Measurements from ENCODE around the gene TCFL5.

TCFL5 gene

DNA sequence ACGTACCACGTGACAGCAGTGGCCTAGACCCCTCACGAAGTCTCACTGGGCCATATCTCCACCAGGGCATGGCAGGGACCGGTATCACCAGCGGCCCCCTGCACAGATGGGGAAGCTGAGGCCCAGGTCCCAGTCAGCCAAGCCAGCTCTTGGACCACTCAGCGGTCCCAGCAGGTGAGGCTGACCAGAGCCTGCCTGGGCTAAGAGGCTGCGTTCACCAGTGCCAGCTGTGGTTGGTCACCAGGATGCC lies 67.9 kb downstream of the TCFL5 start:
- TF ChIP-seq, protein P1, sequence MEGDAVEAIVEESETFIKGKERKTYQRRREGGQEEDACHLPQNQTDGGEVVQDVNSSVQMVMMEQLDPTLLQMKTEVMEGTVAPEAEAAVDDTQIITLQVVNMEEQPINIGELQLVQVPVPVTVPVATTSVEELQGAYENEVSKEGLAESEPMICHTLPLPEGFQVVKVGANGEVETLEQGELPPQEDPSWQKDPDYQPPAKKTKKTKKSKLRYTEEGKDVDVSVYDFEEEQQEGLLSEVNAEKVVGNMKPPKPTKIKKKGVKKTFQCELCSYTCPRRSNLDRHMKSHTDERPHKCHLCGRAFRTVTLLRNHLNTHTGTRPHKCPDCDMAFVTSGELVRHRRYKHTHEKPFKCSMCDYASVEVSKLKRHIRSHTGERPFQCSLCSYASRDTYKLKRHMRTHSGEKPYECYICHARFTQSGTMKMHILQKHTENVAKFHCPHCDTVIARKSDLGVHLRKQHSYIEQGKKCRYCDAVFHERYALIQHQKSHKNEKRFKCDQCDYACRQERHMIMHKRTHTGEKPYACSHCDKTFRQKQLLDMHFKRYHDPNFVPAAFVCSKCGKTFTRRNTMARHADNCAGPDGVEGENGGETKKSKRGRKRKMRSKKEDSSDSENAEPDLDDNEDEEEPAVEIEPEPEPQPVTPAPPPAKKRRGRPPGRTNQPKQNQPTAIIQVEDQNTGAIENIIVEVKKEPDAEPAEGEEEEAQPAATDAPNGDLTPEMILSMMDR (IDR thresholded peaks at IDR 0.05; ENCODE audit: low read depth, low read length) = no peak
- no peak for DNase-seq (ENCODE audit: extremely low read depth, low read depth)

- TF ChIP-seq, protein P1 (IDR thresholded peaks at IDR 0.05; ENCODE audit: low read depth, low read length) = no peak; the same call in 1 of the 2 replicates
- DNase-seq (ENCODE audit: extremely low read depth, low read depth) = no peak
Observed at GRCh38 chr20:62792940-62793756, 68.5 kb downstream of the TCFL5 start.

- TF ChIP-seq, protein P1 (IDR thresholded peaks at IDR 0.05; ENCODE audit: low read depth, low read length) = no peak
- no peak for DNase-seq (ENCODE audit: extremely low read depth, low read depth)
Observed at GRCh38 chr20:62792182-62792939, 69.3 kb downstream of the TCFL5 start.

DNA sequence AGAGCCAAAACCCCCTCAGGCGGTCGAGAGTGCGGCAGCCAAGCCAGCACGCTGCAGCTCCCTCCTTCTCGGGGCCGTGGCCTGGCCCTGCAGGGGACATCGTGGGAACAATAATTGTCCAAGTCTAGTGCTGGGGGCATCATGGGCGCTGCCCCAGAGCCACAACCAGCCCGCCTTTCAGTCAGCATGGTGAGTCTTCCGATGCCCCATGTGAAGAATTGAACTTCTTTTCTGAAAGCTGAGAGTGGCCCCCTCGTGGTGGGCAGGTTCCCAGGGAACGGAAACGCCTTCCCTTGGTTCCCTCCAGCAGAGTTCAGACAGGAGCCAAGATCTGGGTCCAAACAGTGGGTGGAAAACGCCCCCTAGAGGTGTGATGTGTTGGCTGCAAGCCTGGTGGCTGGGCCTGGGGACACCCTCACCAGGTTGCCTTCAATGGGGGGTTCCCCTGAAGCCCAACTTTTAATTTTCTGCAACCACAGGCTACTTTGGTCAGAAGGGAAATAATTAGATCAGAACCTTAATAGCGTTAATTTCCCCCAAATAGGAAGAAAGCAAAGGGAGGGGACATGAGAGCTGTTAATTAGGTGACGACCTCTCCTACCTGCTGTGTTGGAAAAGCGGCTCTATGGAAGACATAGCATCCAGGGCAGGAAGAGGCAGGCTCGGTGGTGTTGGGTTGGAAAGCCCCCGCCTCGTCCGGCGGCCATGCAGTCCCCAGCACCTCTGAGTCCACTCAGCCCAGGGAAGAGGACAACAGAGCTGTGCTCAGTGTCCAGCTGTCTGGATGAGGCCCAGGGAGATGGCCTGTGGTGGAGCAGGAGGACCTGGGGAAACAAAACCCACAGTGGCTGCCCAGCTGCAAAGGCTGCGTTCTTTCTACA lies 70.1 kb downstream of the TCFL5 start:
- TF ChIP-seq, protein P1 (IDR thresholded peaks at IDR 0.05; ENCODE audit: low read depth, low read length) = peak; percentile 92

More for the DNA sequence above, 70.1 kb downstream of the TCFL5 start:
- DNase-seq (ENCODE audit: extremely low read depth, low read depth) = peak; percentile 70
